Heart right ventricle (tissue), 16 donors: Measurements from ENCODE around the gene NMUR1. TPM values are rescaled to one million over a fixed set of nuclear protein-coding genes. Genes with fewer than 3 reads are reported as not detected.

ENCODE experiments used
- ATAC-seq, 8 donors: fragments of 200-7000 bp; cut with Tn5 transposase; one replicate each; pipeline ENCODE4 v1.9.1; 2020; ENCODE audit warnings: mild to moderate bottlenecking in 8 of 8, moderate library complexity in 8 of 8, moderate number of reproducible peaks in 1 of 8
- DNase-seq, 2 donors: peaks; one replicate each; pipeline ENCODE4 v3.0.0-alpha.2; 2020
- H3K27ac ChIP-seq, 10 donors: fragments of 200-600 bp; sonication (generic) in 2 of 10; one replicate each; pipeline versions ENCODE4 v1.5.0 to v1.8.0; 2020 to 2022; ENCODE audit warnings: mild to moderate bottlenecking in 3 of 10
- H3K27me3 ChIP-seq, 7 donors: fragments of 200-600 bp; one replicate each; pipeline ENCODE4 v1.8.0; 2021 to 2022; ENCODE audit warnings: mild to moderate bottlenecking in 2 of 7
- H3K36me3 ChIP-seq, 9 donors: fragments of 200-600 bp; sonication (generic) in 1 of 9; one replicate each; pipeline versions ENCODE4 v1.5.0 to v1.8.0; 2020 to 2022; ENCODE audit warnings: mild to moderate bottlenecking in 2 of 9
- H3K4me1 ChIP-seq, 9 donors: fragments of 200-600 bp; sonication (generic) in 1 of 9; one replicate each; pipeline versions ENCODE4 v1.5.0 to v1.8.0; 2020 to 2022; ENCODE audit warnings: mild to moderate bottlenecking in 4 of 9
- H3K4me3 ChIP-seq, 10 donors: fragments of 200-600 bp; sonication (generic) in 2 of 10; one replicate each; pipeline versions ENCODE4 v1.5.0 to v1.8.0; 2020 to 2022; ENCODE audit warnings: mild to moderate bottlenecking in 7 of 10, moderate library complexity in 2 of 10
- H3K9me3 ChIP-seq, 11 donors: fragments of 200-600 bp in 10 of 11; sonication (generic) in 2 of 11; one replicate each; pipeline versions ENCODE4 v1.5.0 to v1.8.0; 2013 to 2022; ENCODE audit warnings: mild to moderate bottlenecking in 2 of 11, control low read depth in 1 of 11, moderate library complexity in 1 of 11
- CTCF ChIP-seq, 9 donors: fragments of 200-600 bp; sonication (generic) in 2 of 9; IDR thresholded peaks; one replicate each; pipeline versions ENCODE4 v1.5.0 to v1.8.0; 2021 to 2022; ENCODE audit warnings: antibody characterized with exemption in 9 of 9, mild to moderate bottlenecking in 5 of 9, moderate library complexity in 1 of 9
- WGBS, 2 donors: extraction: QIAGEN DNeasy Blood & Tissue Kit; methylation state at CpG; one replicate each; pipeline ENCODE4 v1.1.7; 2013; ENCODE audit warnings: inconsistent platforms in 1 of 2; 5-methylcytosine and 5-hydroxymethylcytosine counted together
- intact Hi-C, 10 donors: fragments of 100-400 bp; cut with DNase I; formaldehyde crosslinking; loops; one replicate each; pipeline versions ENCODE4 v1.11.1 to v1.14.2; 2022
- polyA plus RNA-seq, 2 donors: library from polyadenylated mRNA; stranded (reverse); fragments of 200-250 nt; gene quantifications; one replicate each; pipeline ENCODE4 v1.2.3, GENCODE V29; 2013
- total RNA-seq, 10 donors: library from RNA; stranded (reverse); fragmentation: NEBNext Ultra II Directional in 3 of 10; extraction: Animal tissue kit (Norgen Biotek cat#: 25700) in 3 of 10; gene quantifications; one replicate each; pipeline versions ENCODE4 v1.2.1 to v1.2.4, GENCODE V29; 2021 to 2023
- donor health status: Arrhythmogenic right ventricular cardiomyopathy.
- donor health status: ischemic (EF 13 %, LVEDD 7.1; RV severe dilation, severe dysfunction).
- donor health status: healthy with polysubstance abuse.
- donor health status: DM: no; HTN: yes; CAD: no.
- donor health status: DM: no; HTN: no; CAD: no.
- donor health status: ischemic (EF 25% LVEDD 6.9; RV normal size, moderate dysfunction).
- donor health status: ischemic (EF 25% LVEDD 5.7; RV mildly dilated, moderate dysfunction).
- donor health status: healthy.
- donor health status: DM: yes; HTN: yes; CAD: no.
- donor health status: Ischemic cardiomyopathy.
- donor health status: ischemic (EF 35%, LVEDD 5.7; RV mildly dilated, moderate dysfunction).
- donor health status: nonischemic (EF 11% LVEDD 7.7; RV severe dilation, severe dysfunction).
- donor health status: DM: yes; HTN: yes; CAD: no.
- donor health status: PGD.
- donor health status: ischemic (EF 29% LVEDD 5.4; RV normal size, mild dysfunction).
- donor health status: nonischemic (EF 23%, LVEDD 6.1; RV moderate dilation, normal function).

Gene NMUR1
- total and polyA plus RNA-seq, 12 donors, result 0.10 to 0.82 (median 0.35) TPM; not detected in 1

GRCh38 chr2:231527091-231527395 lies 3.2 kb downstream of the NMUR1 start:
- WGBS, 2 donors, result 81 to 85% methylated on average over 7 of the region's 7 CpGs
- Histone ChIP-seq H3K27ac (no peak overlapping the region), H3K36me3 (no peaks in the 10 kb centered on the region), H3K4me3 (no peak overlapping the region), H3K4me1 (peaks cover 0 to 29% (median 6%) of the 10 kb centered on the region in 9 donors), H3K27me3 (peaks cover 0 to 49% (median 13%) of the 10 kb centered on the region in 7 donors), H3K9me3 (no peaks in the 10 kb centered on the region)
- DNase-seq (no peak), ATAC-seq (no peak)
- intact Hi-C loops, result no loop called here
- no peak for TF ChIP-seq CTCF (IDR thresholded peaks at IDR 0.05)

GRCh38 chr2:231526341-231527090 lies 3.7 kb downstream of the NMUR1 start:
- Histone ChIP-seq H3K9me3 (no peaks in the 10 kb centered on the region), H3K36me3 (no peaks in the 10 kb centered on the region), H3K27ac (no peak overlapping the region), H3K4me1 (peaks cover 0 to 29% (median 6%) of the 10 kb centered on the region in 9 donors), H3K27me3 (peaks cover 0 to 43% (median 13%) of the 10 kb centered on the region in 7 donors), H3K4me3 (no peak overlapping the region)
- 92 to 96% methylated on average over 16 of the region's 16 CpGs for WGBS, 2 donors
- DNase-seq, result no peak
- intact Hi-C loops, result no loop called here
- no peak for ATAC-seq
- no peak for TF ChIP-seq CTCF (IDR thresholded peaks at IDR 0.05)

GRCh38 chr2:231525248-231526163 lies 4.7 kb downstream of the NMUR1 start:
- WGBS, 2 donors, result 94 to 97% methylated on average over 24 of the region's 24 CpGs
- no peaks in the 10 kb centered on the region for H3K9me3 ChIP-seq
- intact Hi-C loops, result no loop called here

More at GRCh38 chr2:231525248-231526163, 4.7 kb downstream of the NMUR1 start:
- Histone ChIP-seq H3K27ac (no peak overlapping the region), H3K36me3 (no peaks in the 10 kb centered on the region), H3K4me3 (no peak overlapping the region), H3K4me1 (peaks cover 0 to 26% (median 6%) of the 10 kb centered on the region in 9 donors), H3K27me3 (peaks cover 0 to 41% (median 12%) of the 10 kb centered on the region in 7 donors)
- no peak for TF ChIP-seq CTCF (IDR thresholded peaks at IDR 0.05)
- DNase-seq, result no peak
- no peak for ATAC-seq
